GM19395 (cell line): ENCODE measurements around the gene RBP3.

Experiments
- ATAC-seq: cut with Tn5 transposase; IDR thresholded peaks from one replicate; pipeline ENCODE4 v1.9.1; 2021; ENCODE audit warnings: mild to moderate bottlenecking, moderate library complexity; ENCODE audit not compliant: unreplicated experiment

The RBP3 gene

DNA sequence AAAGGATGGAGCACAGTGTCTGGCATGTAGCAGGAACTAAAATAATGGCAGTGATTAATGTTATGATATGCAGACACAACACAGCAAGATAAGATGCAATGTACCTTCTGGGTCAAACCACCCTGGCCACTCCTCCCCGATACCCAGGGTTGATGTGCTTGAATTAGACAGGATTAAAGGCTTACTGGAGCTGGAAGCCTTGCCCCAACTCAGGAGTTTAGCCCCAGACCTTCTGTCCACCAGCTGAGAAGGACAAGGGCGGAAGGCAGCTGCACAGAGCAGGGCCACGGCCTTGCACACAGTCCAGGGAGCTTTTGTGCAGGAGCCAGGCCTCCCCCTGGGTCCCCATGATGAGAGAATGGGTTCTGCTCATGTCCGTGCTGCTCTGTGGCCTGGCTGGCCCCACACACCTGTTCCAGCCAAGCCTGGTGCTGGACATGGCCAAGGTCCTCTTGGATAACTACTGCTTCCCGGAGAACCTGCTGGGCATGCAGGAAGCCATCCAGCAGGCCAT, at the start of gene RBP3:
RBP3 (plus strand) TSS at position 226 of the 514 bp plus-strand sequence; CDS start at position 348, 122 bp downstream.
- no peak for ATAC-seq

DNA sequence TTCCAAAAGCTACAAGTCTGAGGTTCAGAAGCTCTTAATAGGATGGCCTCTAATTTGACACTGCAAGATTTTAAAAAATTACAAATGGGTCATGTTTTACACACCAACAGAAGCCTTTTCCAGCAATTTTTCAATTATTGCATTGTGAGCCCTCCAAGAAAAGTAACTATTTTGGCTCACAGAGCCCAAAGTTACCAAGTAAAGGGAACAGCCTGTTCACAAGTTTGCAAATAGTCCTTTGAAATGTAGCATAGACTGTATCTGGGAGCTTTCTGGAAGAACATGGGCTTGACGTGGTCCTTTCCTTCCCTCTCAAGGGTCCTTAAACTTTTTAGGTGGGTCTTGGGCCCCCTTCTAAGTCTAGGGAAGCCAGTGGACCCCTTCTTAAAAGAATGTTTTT, 49.4 kb upstream of the RBP3 start:
- no peak for ATAC-seq

DNA sequence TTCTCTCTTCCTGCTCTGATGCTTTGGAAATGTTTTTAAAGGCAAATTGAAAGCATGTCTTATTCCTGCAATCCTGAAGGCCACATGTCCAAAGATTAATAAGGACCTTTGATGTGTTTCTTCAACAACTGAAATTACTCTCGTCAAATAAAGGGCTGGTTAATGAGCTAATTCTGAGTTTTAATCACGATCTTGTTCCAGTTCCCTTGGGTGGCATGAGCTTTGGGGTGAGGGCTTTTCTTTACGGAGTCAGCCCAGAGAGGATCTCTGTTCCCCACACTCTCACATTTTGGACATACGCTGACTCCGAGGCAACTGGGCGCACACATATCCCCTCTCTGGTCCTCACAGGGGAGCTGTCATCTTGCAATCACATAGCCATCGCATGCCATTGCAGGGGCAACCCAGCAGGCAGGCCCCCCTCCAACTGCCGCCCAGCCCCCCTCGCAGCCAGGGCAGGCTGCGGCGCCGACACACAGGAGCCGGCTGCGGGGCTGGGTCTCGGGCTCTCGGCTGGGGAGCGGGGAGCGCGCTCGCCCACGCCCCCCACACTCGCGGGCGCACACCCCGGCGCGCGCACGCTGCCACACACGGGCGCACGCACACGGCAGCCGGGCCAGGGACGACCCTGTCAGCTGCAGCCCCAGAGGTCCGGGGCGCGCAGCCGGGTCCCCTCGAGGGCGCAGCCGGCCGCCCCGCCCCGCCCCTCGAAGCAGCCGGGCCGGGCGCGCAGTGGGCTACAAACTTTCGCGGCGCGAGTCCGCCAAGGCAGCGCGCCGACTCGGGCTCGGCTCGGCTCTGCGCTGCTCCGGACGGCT, 48.3 kb upstream of the RBP3 start, which contains the start of gene GDF10:
GDF10 (plus strand) TSS at position 587 of the 818 bp plus-strand sequence. CDS start 455 bp downstream, outside the sequence.
- ATAC-seq: no peak

DNA sequence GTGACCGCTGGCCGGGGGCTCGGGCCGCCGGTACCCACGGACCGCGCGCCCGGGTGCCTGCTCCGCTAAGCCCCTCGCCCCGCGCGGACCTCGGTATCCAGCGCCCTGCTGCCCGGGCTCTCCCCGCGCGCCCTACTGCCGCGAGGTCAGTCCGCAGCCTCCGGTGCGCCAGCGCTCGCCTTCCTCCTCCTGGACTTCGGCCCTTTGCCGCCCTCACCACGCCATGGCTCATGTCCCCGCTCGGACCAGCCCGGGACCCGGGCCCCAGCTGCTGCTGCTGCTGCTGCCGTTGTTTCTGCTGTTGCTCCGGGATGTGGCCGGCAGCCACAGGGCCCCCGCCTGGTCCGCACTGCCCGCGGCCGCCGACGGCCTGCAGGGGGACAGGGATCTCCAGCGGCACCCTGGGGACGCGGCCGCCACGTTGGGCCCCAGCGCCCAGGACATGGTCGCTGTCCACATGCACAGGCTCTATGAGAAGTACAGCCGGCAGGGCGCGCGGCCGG, 47.7 kb upstream of the RBP3 start:
- no peak for ATAC-seq

DNA sequence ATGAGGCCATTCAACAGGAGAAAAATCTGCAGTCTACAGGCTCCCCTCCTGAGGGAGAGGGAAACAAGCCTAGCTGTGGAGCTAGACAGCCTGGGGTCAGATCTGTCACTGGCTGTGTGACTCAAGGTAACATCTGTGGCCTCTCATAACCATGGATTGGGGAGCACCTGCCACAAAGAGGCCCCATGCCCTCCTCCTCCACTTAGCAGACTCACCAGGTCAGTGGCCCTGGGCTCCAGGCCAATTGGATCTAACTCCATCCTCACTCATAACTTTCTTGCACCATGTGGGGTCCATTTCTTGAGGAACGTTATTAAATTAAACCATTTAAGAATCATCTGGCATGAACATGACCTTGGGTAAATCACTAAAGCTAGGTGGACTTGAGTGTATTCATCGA, 46.3 kb upstream of the RBP3 start:
- no peak for ATAC-seq

DNA sequence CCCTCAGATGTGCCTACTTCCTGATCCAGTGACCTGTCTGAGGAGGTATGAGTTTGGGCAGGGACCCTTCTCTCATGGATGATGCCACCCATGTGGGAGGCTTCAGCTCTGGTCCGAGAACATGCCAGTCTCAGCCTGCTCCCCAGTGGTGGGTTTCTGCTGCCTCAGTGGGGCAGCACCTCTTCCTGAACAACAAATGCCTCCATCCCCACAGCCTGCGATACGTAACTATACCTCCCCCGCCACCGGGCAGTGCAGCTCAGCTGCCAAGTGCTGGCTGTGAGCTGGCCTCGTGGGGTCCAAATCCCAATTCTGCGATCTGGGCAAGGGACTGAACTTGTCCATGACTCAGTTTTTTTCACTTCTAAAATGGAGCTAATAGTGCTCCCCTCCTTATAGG, 45.1 kb upstream of the RBP3 start:
- no peak for ATAC-seq

DNA sequence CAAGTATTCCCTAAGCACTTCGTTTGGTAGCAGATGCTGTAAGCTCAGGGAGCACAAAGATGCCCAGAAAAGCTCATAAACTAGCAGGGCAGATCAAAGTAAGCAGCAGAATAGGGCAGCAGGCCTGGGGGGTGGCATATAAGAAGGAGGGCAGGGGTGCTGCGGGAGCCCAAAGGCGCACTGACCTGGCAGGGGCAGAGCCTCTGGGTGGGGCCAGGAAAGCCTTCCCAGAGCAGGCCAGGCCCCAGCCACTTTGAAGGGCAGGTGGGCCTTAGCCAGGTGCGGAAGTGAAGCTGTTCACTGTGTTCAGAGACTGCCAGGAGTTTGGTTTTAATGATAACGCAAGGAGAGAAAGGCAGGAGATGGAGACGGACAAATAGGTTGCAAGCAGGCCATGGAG, 44.3 kb upstream of the RBP3 start:
- ATAC-seq: no peak

DNA sequence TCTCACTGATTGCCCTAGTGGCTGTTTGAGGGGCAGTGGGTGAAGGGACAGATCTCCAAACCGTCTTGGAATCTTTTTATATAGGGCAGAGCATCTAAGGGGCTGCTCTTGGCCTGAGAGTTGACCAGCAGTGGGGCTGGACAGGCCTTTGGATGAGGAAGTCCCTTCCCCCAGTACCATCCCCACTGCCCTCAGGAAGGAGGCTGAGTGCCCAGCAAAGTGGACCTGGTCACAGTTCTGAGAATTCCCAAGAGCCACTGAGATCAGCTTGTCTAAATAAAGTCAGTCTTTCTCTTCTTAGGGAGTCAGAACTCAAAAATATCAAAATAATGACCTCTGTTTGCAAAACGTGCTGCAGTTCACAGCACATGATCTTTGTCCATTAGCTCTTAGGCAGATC, 42.6 kb upstream of the RBP3 start:
- no peak for ATAC-seq

DNA sequence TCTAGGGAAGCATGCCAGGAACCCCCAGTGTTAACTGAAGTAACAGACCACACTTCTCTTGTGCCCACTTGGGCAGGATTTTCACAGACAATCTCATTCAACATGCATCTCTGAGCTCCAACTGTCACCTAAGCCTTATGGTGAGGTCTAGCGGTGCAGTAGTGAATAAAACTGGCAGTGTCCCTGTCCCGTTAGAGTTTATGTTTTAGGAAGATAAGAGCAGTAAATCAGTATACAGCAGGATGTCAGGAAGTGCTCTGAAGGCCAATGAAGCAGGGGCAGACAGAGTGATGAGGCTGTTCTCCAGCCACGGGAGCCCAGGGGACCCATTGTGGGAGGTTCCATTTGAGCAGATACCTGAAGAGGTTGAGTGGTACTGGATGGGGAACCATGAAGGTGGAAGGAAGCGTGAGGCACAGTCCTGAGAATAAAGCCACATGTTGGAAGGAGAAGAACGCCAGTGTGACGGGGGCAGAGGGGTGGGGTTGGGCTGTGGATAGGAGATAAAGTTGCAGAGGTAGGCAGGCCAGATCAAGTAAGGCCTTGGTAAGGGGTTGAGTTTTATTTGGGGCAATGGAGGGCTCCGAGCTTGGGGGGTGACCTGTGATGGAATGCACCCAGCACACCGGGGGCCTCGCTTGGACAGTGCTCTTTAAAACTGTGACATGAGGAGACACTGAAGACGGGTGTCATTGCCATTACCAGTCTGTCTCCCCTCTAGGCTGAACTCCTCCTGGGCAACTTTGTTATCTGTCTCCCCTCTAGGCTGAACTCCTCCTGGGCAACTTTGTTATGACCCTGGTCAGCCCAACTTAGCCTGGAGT, 41.6 kb upstream of the RBP3 start:
- no peak for ATAC-seq

DNA sequence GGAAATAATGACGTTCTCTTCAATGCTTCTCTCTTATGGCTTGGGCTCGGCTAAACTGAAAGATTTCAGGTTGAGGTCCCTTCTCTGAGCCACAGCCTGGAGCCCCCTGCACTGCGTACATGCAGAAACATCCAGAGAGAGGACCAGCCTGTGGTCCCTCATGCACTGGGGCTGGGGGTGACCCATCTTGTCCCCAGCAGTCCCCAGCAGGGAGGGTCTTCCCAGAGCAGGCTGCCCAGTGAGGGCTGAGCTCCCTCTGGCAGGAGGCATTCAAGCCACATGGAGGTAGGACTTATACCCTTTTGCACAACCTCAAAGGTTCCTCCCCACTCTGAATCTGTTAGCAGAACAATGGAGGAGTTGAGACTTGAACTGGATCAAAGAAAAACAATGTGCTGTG, 40.8 kb upstream of the RBP3 start:
- no peak for ATAC-seq

DNA sequence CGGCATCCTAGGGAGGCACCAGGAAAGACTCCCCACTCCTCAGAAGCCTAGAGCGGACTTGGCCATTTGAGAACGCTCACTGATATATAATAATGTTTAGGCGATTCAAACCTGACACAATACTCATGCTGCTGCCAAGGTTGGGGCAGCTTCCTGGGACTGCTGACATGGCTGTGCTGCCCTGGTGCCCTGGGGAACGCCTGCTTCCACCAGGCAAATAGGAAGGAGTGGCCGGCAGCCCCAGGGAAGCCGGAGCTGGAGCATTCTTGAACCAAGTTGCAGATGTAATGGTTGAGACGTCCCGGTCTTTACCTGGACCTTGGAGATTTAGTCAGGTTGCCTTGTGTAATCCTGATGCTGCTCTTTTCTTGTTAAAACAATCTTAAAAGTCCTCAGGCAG, 39.4 kb upstream of the RBP3 start:
- no peak for ATAC-seq

DNA sequence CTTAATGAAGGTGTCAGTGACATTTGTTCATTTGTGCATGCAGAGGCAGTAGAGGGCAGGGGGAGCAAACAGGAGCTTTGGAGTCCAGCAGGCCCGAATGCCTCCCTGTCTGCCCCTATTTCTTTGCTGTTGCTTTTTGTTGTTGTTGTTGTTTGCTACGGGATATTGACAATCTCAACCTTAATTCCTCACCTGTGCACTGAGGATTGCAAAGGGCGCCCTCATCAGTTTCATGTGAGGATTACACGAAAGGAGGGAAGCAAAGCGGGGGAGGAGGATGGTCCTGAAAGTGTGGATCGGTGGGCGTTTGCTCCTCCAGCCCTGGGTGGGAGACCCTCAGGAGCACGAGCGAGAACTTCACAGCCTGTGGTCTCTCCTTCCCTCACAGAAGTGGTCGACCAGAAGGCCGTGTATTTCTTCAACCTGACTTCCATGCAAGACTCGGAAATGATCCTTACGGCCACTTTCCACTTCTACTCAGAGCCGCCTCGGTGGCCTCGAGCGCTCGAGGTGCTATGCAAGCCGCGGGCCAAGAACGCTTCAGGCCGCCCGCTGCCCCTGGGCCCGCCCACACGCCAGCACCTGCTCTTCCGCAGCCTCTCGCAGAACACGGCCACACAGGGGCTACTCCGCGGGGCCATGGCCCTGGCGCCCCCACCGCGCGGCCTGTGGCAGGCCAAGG, 38.6 kb upstream of the RBP3 start:
- ATAC-seq: no peak

DNA sequence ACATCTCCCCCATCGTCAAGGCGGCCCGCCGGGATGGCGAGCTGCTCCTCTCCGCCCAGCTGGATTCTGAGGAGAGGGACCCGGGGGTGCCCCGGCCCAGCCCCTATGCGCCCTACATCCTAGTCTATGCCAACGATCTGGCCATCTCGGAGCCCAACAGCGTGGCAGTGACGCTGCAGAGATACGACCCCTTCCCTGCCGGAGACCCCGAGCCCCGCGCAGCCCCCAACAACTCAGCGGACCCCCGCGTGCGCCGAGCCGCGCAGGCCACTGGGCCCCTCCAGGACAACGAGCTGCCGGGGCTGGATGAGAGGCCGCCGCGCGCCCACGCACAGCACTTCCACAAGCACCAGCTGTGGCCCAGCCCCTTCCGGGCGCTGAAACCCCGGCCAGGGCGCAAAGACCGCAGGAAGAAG, 38.1 kb upstream of the RBP3 start:
- no peak for ATAC-seq

DNA sequence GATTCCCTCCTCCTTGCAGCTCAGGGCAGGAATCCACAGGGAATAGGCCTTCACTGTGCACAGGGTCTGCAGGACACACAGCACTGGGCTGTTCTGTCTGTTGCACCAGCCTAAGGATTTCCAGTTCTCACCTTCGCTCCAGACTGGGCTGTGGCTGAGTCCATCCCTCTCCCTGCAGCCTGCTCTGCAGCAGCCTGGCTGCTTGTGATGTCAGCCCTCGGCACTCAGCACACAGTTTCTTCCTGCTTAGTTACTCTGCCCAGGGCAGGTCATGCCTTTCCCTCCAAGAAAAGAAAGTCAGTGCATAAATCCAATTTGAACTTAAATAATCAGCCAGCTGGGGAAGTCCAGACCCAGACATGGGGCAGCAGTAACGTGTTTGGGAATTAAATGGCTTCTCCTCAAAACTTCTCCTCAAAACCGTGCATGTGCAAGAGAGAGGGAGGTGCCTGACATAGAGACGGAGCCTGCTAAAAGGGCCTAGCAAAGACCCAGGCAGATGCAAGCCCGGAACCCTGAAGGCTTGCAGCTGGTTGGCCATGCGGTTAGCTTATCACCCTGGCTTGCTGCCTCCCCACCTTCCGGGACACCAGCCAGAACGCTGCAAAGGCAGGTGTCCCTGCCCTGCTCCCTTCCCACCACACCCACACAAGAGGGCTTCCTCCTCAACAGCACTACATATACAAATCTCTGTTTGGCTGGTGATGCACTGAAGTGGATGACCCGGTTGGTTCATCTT, 36.8 kb upstream of the RBP3 start:
- no peak for ATAC-seq

DNA sequence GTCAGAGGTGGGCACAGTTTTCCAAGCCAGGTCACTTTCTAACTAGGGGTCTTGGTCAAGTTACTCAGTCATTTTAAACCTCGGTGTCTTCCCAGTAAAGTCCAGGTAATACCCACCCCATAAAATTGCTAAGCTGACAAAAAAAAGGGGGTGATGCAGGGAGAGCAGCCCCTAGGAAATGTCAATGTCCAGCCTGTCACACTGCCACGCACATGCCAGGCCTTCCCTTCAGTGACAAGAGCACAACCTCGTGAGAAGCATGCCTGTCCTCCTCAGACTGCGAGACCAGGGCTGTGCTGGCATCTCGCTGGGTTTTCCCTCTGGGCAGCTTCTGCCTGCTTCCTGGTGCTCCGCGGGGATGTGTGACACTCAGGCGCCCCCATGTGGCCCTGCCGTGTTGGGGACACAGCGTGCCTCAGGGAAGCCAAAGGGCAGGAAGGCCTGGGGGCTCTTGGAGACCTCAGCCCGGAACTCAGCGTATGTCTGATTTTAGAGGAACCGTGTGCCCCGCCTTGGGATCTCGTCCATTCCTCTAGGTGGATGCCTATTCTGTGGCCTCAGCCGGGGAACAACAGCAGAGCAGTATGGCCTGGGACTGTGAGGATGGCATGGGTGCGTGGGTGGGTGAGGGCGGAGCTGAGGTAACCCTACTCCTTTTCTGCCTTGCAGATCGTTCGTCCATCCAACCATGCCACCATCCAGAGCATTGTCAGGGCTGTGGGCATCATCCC, 36.1 kb upstream of the RBP3 start:
- no peak for ATAC-seq

DNA sequence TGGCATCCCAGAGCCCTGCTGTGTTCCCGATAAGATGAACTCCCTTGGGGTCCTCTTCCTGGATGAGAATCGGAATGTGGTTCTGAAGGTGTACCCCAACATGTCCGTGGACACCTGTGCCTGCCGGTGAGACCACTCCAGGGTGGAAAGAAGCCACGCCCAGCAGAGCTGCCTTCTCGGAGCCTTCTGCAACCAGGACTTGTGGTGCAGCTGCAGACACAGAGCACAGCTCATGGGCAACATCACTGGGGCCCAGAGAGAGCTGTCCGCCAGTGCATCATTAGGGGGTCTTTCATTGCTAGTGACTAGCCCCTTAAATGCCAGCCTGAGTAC, 35.5 kb upstream of the RBP3 start:
- ATAC-seq: no peak

DNA sequence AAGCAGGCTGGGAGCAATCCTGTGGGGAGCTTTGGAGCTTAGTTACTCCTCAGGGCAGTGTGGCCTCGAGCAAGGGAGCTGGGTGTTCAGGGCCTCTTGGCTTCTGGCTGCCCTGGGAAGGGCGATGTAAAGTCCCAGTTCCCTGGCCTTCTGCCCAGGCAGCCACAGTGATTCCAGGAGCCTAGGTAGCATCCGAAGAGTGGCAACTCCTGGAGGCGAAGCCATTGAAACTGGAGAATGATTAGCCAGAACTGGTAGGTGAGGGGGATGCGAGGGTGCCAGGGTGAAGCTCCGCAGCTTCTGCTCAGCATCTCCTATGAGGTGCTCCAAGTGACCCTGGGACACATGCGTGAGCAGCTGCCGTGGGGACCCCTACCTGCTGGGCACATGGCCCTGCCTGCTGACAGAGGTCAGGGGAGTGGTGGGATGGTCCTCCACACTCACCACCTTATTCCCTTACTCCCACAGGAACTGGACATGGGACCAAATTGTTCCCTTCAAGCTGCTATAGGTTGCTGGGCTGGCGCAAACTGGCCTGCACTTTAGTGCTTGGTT, 33.7 kb upstream of the RBP3 start:
- no peak for ATAC-seq

DNA sequence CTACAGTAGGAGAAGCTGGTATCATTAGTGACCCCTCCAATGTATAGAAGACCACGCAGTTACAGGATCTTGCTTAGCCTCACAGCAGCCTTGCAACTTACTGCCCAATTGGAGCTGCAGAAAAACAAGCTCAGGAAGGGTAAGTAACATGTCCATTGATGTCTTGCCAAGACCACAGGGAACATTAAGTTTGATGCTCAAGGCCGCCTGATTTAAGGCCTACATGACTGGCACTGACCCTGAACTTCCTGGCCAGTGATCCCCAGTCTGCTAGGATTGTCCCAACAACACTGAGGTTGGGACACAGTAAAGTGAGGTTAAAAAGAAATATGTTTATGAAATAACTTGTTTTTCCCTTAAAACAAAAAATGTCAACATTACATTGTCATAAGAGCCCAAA, 32.7 kb upstream of the RBP3 start:
- ATAC-seq: no peak

DNA sequence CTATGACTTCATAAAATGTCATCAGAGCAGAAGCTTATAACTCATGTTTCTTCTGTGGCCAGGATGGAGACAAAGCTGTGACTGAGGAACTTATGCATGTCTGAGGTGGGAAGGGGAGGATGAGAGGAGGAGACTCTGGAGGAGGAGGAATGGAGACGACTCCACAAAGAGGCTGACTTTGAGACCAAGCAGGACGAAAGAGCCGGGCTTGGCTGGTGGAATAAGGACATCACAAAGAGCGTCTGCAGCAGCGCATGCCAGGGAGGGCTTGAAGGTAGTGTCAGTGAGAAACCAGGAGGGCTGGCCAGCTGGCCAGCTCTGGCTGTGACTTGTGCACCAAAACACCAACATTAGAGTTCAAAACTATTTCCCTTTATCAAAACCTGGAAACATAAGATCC, 32.0 kb upstream of the RBP3 start:
- ATAC-seq: no peak

DNA sequence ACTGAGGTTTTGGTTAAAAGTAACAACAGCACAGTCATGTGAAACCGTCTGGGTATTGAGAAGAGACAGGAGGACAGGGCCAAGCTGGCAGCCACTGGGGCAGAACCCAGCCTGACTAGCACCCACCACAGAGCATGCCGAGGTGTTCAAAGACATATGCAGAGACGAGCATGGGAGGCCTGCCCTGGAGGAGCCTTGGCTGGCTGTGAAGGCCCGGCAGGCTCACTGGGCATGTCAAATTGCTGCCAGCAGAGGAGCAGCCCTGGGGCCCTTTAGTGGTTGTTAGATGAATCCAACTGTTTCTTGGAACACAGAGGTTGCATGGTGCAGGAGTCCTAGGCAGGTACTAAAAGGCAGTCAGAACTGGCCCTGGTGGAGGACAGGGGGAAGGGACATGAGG, 30.9 kb upstream of the RBP3 start:
- no peak for ATAC-seq
